HG02970 (cell line): ENCODE measurements around the gene RAB44.

ENCODE experiments used
- ATAC-seq: cut with Tn5 transposase; IDR thresholded peaks from one replicate; pipeline ENCODE4 v1.9.1; 2021; ENCODE audit warnings: mild to moderate bottlenecking, moderate library complexity, moderate number of reproducible peaks; ENCODE audit not compliant: unreplicated experiment, low FRiP score

Gene RAB44

DNA sequence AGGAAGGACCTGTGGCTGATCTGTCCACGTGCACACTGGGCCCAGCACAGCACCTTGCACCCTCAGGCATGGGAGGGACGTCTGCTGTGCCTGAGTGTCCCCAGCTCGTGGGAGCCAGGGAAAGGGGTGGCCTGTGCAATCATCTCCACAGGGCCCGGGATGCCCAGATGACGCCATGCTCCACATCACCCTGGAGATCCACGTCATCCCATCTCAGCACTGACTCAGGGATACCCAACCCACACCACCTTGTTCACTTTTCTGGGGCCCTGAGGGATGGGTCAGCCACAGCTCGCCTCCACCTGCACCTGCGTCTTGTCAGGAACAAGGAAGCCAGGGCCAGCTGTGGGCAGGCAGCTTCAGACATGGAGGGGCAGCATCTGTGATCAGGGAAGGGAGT is 48.2 kb downstream of the RAB44 start:
- ATAC-seq, result no peak

GRCh38 chr6:36746251-36746650 is 48.6 kb downstream of the RAB44 start:
- ATAC-seq, result no peak

DNA sequence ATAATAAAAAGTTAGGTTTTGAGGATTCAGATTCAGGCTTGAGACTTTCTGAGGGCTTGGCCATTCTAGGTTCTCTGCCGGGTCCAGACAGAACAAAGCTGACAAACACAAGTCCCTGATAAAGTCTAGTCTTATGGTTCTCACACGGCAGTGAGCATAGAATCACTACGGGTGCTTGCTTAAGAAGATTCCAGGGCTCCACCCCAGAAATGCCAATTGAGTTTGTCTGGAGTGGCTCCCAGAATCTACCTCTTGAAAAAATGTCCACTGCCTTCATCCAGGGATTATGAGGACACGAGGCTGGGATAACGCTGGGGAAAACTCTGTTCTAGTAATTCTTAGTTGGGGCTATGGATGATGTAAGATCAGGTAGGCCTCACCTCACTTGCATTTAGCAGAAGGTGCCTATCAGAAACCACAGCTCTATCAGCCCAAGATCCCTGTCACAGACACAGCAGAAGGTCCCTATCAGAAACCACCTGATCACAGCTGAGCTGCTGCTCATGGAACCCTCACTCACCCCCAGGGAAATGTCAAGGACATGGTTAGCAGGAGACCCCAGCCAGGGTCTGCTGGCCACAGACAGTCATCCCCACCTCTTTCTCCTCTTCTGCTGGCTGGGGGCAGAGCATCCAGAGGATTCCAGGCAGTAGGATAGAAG is 52.3 kb downstream of the RAB44 start:
- ATAC-seq, result no peak

DNA sequence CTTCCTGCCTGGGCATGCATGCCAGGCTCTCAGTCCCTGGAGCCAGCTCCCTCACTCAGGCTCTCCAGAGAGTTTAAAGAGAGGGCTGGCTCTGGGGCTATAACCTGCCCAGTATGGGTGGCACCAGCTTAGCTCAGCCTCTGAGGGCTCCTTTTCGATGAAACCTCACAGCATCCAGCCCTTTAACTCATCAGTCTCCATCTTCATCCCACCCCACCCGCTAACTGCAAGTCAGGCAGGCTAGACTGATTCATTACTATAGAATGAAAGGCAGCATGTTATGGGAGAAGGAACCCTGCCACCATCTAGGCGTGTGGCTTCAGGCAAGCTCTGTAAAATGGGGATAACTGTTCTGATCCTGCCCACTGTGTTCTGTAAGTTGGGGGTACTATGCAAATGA is 53.5 kb downstream of the RAB44 start:
- ATAC-seq, result no peak

DNA sequence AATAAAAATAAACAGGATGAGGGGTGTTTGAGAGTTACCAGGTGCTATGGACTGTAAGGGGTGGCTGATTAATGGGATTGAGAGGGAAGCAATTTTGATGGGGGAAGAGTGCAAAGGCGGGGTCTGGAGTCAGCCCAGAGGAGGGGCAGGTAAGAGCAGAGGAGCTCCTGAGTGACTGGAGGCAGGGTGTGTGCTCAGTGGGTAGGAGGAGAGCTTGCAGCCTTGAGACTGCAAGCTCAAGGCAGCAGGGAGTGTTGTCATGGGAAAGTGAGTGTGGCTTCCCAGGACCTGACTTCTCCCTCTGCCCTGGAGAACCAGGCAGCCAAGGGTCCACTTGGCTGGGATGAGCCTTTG is 54.2 kb downstream of the RAB44 start:
- ATAC-seq, result no peak

DNA sequence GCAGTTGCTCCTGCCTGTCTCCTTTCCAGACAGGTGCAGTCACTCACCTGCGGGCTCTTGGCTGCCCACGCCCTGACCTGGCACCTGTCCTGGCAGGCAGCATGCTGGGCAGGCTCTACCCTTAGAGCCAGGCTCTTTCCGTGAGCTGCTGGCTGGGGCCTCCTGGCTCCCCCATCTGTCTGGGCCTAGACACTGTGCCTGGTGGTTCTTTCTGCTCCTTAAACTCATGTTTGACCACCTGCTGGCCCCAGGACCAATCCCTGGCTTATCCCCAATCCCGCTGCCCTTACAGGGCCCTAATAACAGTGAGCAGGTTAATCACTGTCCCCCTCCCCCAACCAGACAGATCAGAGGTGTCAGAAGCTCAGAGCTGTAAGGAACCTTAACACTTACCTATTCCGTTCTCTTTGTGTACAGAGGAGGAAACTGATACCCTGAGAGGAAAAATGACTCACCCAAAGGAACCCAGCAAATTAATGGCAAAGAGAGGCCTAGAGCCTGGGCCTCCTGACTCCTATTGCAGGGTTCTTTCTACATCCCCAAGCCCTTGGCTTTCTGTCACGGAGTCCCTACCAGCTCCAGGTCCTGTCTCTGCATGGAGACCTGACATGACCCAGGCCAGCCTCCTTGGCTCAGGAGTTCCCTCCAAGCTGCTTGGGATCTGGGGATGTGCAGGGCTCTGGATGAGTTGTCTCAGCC is 54.7 kb downstream of the RAB44 start:
- no peak for ATAC-seq

GRCh38 chr6:36752886-36753506 is 55.4 kb downstream of the RAB44 start:
- ATAC-seq, result no peak

DNA sequence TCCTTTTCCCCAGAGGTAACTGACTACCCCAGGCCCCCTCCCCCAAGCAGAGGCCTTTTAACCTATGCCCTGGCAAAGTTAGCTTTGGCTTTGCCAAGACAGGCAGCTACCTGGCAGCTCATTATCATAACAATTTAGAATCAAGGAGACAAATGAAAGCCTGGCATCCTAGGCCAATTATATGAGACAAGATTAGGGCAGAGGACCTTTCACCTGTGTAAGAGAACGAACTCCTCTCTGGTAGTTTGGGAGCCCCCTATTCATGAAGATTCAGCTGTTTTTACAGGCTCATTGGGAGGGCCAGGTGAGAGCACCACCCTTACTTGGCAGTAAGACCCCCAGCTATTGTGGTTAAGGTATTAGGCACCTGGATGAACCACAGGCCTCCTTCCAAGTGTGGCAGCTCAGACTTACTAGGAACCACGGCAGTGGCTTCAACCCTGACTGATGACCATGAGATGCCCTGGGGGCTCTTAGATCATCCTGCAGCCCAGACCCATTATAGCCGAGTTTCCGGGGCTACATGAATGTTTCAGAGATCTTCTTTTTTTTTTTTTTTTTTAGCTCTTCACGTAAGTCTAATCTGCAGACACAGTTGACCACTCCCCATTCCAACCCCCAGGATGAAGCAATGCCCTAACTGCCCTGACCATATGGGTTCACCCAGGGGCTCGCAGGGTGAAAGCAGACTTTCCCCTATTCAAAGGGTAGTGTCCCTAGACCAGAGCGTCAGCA is 56.2 kb downstream of the RAB44 start:
- no peak for ATAC-seq

DNA sequence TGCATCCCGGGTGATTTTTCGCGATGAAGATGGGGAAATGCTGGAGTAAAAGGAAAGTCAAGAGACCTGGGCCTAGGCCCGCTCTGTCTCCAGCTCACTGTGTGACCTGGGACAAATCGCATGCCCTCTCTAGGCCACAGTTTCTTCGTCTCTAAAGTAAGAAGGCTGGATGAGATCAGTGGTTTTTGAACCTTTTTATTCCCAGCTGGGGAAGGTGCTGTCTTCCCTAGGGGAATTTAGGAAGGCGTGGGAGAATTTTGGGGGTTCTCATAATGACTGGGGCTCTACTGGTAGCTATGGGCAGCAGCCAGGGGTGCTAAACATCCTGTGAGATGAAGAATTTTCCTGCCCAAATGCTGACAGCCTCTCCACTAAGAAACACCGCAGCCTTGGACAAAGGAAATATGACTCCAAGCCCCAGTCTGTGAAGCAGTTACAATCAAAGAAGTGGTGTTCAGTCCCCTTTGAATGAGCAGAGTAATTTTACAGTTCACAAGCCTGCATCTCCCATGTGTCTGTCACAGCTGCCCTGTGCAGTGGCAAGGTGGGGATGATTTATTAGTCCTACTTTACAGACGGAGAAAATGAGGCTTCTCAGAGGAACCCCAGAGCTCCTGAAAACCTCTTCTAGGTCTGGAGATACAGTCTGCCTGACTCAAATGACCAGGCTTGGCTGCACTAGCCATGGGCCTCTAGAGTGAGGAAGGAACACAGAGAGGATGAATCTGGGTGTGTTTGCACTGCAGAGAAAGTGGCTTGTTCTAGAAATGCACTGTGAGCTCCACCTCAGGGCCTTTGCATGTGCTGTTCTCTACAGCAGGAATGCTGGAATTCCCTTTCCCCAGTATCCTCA is 57.2 kb downstream of the RAB44 start:
- ATAC-seq, result no peak

DNA sequence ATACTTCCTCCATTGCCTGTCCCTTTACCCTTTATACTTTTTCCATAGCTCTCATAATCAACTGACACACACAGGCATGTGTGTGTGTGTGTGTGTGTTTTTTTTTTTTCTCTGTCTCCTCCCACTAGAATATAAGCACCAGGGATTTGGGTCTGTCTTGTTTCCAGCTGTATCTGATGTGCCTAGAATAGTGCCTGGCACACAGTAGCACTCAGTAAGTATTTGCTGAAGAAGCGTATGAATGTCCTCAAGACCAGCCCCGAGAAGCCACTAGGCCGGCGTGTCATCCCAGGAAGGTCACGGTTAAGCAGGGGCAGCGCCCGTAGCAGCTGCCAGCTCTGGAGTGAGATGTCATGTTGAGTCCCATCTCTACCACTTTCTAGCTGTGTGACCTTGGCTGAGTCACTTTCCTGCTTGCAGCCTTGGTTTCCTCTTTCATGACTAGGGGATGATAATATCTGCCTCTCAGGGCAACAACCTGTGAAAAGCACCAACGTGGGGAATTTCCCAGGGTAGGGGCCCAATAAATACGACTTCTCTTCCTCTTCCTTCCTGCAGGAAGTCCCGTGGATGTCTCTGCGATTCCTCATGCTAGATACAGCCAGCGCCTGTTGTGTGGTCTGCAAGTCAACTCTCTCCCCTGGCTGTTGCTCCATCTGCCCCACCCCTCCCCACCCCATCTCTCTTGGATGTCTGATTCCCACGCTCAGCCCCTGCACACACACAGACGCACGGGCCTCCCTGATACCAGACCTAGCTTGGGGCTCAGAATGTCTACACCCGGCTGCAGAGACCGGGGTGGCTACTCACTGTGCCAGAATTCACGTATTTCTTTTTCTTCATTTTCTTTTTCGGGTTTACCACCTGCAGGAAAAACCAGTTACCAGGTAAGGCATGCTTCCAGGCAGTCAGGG is 58.1 kb downstream of the RAB44 start:
- no peak for ATAC-seq

DNA sequence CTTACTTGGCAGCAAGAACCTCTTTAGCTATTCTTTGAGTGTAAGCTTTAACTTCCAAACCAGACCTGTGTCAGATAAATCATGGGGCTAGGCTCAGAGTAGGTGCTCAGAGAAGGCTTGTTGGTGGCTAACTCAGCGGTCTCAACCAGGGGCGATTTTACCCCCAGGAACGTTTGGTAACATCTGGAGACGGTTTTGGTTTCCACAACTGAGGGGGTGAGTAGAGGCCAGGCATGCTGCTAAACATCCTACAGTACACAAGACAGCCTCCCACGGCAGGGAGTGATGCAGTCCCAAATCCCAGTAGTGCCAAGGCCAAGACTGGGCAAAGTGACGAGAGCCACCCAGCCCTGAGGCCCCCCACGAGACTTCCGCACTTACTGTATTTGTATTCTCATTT is 59.2 kb downstream of the RAB44 start:
- no peak for ATAC-seq

GRCh38 chr6:36757206-36757605 is 59.6 kb downstream of the RAB44 start:
- ATAC-seq, result no peak

DNA sequence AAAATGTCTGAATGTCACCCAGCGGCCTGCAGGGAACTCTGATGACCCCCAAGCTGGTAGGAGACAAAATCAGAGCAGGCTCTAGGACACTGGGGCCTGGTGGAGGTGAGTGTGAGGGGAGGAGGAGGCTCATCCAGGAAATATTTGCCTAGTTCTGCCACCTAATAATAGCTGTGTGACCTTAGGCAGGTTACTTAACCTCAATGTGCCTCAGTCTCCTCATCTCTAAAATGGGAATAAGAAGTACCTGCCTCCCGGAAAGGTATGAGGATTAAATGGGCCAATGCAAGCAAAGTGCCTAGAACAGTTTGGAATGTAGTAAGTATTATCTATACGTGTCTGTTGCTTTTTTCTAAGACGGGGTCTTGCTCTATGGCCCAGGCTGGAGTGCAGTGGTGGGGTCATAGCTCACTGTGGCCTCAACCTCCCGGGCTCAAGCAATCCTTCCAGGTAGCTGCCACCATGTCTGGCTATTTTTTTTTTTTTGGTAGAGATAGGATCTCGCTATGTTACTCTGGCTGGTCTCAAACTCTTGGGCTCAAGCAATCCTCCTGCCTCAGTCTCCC is 60.4 kb downstream of the RAB44 start:
- no peak for ATAC-seq

DNA sequence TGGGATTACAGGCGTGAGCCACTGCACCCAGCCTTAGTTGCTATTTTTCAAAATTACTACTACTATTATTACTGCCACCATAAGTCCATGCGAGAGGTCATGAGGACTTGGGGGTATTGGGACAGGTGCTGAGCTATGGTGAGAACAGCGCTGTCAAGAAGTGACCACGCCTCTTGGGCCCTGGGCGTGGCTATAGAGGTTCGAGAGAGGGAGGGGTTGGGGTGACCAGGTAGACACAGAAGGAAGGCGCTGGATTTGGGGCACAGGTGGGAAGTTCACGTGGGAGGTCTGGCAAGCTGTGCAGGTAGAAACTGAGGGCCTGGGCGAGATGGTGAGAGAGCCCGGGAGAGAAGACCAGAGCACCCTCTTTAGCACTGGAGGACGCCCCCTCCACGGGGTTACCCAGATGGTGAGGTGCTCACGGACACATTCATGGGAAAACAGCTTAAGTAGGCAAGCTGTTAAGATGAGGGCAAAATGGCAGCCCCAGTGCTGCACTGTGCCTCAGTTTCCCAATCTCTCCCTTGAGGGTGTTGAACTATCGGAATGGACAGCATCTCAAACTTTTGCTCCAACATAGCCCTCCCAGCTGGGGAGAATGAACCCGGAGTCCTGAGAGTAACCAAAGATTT is 61.0 kb downstream of the RAB44 start:
- no peak for ATAC-seq

GRCh38 chr6:36759148-36759759 is 61.6 kb downstream of the RAB44 start:
- ATAC-seq, result no peak

DNA sequence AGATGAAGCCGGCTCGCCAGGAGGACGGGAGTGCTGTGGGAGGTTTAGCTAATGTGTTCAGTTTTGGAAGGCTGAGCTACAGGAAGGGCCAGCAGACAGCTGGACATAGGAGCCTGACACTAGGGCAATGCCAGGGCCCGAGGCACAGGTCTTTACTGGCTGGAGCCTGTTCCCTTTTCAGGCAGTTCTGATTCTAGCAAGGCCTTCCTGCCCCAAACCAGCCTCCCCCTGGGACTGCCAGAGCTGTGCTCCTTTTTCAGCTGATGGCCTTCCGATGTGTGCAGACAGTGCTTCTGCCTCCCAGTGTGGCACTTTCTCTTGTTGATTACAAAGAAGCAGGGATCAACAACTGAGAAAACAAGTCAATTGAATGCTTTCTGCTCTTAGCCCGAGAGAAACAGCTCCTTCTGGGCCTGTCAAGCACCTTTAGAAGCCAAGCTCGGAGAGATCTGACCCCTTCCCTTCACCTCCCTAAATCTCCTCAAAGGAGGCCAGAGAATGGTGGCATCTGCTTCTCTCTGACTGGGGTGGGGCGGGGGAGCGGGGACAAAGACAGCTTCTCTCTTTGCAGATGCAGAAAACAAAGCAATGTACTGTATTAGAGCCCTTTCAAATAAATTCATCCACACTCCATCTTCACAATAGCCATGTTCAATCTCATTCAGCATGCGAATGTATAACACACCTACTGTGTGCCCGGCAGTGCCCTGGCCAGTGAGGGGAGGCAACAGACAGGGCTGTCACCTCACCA is 63.2 kb downstream of the RAB44 start:
- ATAC-seq, result no peak

DNA sequence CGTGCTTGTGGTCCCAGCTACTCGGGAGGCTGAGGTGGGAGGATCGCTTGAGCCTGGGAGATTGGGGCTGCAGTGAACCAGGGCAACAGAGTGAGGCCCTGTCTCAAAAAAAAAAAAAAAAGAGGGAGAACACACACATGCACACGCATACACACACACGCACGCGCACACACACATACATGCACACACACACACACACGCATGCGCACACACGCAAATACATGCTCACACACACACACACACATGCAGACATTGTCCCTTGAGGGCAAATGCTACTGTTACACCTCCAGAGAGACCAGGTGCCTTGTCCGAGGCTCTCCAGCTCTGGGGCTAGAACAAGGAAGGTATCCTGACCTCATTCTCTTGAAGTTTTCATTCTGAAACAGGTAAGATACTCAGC is 64.5 kb downstream of the RAB44 start:
- no peak for ATAC-seq

GRCh38 chr6:36765190-36765589 is 67.6 kb downstream of the RAB44 start:
- ATAC-seq, result no peak
